Activated CD4-positive, alpha-beta T cell treated with anti-CD3 and anti-CD28 coated beads for 48 hours (primary cell): Measurements from ENCODE around the gene PRR12.
"Not testable (repeated sequence)": the region's sequence is repeated elsewhere in the genome, so short reads cannot be mapped to it uniquely, and the experiment has no call there.

Experiments
- DNase-seq: peaks from one replicate; pipeline ENCODE4 v3.0.0-alpha.2; 2020

PRR12 gene

DNA sequence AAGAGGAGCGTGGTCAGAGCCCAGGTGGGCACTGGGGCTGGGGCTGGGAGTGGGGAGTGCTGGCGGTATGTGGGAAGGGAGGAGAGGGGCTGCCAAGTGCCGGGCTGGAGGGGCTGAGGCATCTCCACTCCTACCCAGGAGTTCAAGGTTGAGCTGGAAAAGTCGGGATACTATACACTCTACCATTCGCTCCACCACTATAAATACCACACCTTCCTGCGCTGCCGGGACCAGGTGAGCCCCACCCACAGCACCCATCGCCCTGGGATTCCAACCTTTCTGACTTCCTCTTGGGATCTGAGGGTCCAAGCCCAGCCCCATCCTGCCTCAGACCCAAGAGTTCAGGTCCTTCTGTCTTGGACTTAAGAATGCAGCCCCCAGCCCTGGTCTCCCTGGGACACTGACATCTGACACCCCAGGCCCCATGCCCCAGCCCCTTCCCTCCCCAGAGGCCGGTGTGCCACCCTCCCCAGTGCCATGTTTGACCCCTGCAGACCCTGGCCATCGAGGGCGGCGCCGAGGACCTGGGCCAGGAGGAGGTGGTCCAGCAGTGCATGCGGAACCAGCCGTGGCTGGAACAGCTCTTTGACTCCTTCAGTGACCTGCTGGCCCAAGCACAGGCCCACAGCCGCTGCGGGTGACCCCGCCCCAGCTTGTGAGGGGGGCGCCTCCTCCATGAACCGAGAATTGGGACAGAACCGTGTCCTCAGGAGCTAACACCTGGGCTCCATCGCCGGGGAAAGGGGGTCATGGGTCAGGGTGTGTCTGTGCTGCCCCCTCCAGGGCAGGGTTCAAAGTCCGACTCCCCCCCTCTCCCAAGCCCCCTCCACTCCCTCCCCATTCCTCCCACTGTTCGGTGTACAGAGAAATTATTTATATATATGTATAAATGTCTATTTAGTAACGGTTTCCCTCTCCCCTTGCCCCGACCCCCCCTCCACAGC, 34.3 kb downstream of the PRR12 start:
- no peak for DNase-seq

- DNase-seq: no peak
These were observed 35.2 kb downstream of the PRR12 start for GRCh38 chr19:49626226-49626625.

- no peak for DNase-seq
These were observed 38.7 kb downstream of the PRR12 start for GRCh38 chr19:49629659-49630058.

- DNase-seq: no peak
These were observed 40.1 kb downstream of the PRR12 start for GRCh38 chr19:49631014-49631588.

DNA sequence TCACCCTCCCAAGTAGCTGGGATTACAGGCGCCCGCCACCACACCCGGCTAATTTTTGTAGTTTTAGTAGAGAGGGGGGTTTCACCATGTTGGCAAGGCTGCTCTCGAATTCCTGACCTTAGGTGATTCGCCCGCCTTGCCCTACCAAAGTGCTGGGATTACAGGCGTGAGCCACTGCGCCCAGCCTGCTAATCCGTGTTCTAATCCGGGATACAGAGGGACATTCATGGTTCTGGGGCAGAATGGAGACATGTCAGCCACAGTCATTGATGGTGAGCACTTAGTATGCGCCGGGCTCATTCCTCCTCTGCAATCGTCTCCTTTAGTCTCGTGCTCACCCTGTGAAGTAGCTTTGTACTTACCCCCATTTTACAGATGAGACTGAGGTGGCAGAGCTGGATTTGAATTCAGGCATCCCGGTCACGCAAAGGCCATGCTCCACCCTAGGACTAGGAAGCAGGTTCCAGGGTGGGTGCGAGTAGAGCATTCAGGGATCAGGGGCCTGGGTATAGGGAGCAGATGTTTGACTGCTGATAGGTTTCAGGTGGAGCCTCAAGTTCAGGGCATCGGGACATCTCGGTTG, 40.7 kb downstream of the PRR12 start:
- no peak for DNase-seq

DNA sequence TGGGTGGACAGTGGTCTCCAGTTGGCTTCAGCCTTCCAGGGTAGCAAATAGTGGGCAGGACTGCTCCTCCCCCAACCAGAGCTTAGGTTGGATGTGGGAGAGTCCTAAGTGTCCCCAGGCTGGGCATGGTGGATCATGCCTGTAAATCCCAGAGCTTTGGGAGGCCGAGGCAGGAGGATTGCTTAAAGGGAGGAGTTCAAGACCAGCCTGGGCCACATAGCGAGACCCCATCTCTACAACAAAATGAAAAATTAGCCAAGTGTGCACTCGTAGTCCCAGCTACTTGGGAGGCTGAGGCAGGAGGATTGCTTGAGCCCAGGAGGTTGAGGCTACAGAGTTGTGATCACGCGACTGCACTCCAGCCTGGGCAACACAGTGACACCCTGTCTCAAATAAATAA, 41.6 kb downstream of the PRR12 start:
- DNase-seq: no peak

GRCh38 chr19:49633273-49633672, 42.3 kb downstream of the PRR12 start:
- not testable (repeated sequence) for DNase-seq

- no peak for DNase-seq
These were observed 44.7 kb downstream of the PRR12 start for GRCh38 chr19:49635530-49636232.

- no peak for DNase-seq
These were observed 45.4 kb downstream of the PRR12 start for GRCh38 chr19:49636233-49636932.

DNA sequence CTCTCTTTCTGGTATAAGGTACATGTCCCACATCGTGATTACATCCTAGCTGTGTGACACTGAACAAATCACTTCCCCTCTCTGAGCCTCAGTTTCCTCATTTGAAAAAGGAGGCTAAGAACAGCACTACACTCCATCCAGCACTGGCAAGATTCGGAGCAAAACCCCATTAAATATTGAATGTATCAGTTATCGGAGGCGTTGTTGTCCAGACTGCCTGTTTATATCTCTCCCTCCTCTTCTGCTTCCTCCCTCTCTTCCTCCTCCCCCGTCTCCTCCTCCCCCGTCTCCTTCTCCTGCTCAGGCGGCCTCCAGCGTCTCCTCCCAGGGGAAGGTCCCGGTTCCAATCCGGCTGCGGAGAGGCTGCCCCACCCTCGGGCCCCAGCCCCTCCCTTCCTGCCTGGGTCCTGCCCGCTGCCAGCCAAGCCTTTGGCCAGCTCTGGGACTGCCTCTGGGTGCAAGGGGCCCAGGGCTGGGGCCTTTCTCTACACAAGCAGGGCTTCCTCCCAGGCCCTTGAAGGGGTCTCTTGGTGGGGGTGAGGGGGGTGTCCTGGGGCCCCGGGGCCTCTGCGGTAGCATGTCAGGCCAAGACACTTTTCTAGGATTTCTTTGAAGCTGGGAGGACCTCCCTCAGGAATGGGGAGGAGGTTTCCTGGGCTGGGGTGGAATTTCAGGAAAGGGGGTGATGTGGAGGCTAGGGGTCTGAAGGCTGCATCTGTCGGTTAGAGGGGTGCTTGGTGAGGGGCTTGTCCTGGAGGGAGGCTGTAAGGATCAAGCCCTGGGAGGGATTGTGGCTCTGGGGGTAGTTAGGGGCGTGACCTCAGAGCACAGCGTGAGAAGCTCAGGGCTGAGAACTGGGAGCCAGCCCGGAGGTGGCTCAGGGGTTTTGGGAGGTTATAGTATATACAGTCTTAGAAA, 47.1 kb downstream of the PRR12 start:
- DNase-seq: no peak

DNA sequence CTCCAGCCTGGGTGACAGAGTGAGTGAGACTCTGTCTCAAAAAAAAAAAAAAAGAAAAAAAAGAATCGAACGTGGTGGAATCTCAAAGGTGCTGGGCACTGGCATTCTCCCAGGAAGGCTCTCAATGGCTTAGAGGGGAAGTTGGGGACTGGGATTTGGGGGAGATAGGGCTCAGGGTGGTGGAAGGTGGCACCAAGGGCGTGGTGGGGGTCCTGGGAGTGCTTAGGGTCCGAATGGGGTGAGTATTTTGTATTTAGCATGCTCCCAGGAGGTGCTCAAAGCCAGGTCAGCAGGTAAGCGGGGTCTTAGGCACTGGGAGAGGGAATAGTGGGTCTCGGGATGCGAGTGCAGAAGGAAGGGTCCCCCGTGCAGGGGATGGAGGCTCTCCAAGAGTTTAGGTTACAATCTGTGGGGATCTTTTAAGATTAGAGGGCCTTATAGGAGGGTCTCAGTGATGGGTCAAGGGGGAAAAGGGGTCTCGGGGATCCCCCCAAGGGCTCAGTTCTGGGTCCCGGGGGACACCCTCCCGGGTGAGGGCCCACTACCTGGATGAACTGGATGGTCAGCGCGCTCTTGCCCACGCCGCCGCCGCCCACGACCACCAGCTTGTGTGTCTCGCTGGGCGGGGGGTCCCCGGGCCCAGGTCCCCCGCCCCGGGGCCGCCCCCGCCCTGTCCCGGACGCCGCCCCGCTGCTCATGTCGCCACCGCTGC, 48.6 kb downstream of the PRR12 start:
- no peak for DNase-seq

DNA sequence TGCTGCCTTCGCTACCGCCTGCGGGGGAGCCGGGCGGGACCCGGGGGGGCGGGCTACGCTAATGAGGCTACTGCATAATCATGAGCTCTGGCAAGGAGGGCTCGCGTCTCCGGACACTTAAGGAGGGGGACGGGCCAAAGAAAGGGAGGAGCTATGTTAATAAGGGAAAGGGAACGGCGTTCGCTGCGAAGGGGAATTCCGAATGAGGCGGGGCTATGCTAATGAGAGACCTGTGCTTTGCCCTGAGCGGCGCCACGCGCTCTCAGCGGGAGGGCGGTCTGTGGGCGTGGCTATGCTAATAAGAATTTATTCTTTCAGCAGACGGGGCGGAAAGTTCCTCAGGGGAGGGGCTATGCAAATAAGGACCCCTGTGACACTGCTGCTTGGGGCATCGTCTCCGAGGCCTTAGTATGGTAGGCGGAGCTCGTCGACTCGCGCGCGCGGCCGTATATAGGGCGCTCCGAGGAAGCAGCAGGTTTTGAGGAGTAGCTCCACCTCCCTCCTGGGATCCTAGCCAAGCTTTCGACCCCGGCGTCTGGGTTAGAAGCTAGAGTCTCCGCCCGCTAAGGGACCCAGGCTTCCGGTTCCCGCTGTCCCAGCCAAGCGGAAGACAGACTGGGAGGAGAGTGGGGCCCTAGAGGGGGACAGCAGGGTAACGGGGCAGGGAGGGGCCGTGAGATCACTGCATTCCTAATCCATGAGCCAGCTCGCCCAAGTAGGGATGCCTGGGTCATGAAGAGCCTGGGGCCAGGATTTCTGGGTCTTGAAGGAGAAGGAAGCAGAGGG, 49.3 kb downstream of the PRR12 start, which contains the start of gene RRAS:
TSS of gene RRAS (minus strand) at position 31 of the 786 bp plus-strand sequence. CDS start 45 bp downstream, outside the sequence.
- peak; percentile 100 for DNase-seq

DNA sequence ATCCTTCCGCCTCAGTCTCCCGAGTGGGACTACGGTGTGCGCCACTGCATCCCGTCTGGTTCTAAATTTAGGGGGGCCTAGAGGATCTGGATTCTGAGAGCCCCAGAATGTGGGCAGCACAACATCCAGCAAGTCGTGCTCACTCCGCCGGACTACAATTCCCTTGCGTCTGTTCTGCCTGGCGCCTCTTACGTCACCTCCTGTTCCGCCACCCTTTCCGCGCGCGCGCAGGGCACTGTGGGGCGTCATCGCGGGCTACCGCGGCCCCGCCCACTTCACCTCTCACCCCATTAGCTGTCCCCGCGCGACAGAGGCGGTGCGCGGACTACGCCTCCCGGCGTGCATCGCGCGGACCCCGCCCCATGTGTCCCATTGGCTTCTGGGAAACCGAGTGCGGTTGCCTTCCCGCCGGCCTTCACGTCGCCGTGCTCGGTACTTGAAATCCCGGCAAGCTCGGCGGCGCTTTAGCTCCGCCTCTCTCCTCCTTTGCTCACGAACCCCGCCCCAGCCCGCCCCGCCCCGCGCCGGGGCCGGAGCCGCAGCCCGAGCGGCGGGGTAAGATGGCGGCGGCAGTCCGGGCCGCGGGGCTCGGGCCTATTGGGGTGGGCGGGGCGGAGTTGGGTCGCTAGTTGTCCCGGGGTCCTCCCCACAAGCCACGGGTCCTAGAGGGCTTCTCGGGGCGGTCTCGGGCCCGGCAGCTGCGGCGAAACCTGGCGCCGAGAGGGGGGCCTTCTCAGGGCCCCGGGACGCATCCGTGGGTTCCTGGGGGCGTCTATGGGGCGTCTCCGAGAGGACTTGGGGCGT, 50.9 kb downstream of the PRR12 start, which contains the start of gene SCAF1:
TSS of gene SCAF1 (plus strand) at position 522 of the 804 bp plus-strand sequence. CDS start 2,818 bp downstream, outside the sequence.
- DNase-seq: peak; percentile 99

DNA sequence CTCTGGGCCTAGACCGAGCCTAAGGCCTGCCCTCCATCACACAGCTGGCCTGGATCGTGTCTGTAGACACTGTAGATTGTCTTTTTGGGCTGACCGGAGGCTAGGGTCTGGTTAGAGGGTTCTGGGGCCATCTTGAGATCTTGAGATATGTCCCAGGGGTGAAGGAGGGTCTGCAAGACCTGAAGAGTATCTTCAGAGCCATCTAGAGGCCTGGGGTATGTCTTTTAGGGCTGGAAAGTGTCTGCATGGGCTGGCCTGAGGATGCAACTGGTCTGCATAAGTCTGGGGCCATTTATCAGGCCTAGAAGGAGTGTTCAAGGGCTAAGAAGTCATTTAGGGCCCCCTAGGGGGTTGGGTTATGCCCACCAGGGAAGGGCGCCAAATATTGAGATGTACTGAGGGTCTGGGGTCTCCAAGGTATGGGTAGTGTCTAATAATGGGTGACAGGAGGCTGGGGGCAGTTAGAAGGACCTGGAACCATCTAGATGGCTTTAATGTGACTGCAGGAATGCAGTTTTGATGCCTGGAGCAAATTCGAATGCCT, 51.6 kb downstream of the PRR12 start:
- no peak for DNase-seq

DNA sequence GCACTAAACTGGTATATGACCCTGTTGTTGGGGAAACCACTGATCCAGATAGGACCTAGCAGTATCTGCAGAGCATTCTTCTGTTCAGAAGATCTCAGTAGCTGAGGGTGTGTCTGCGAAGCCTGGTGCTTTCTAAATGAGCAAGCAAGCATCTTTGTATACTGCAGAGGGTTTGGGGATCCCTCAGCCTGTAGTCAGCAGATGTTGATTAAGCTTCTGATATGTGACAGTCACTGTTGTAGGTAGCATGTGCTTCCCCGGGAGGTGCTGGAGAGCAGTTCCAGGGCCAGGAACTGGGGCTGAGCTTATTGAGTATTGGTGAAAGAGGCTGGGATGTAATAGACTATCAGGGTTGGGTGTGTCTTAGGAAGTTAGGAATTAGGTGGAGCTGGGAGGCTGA, 52.5 kb downstream of the PRR12 start:
- peak; percentile 45 for DNase-seq

GRCh38 chr19:49645592-49645991, 54.6 kb downstream of the PRR12 start:
- no peak for DNase-seq

- no peak for DNase-seq
These were observed 55.0 kb downstream of the PRR12 start for GRCh38 chr19:49645995-49646394.

DNA sequence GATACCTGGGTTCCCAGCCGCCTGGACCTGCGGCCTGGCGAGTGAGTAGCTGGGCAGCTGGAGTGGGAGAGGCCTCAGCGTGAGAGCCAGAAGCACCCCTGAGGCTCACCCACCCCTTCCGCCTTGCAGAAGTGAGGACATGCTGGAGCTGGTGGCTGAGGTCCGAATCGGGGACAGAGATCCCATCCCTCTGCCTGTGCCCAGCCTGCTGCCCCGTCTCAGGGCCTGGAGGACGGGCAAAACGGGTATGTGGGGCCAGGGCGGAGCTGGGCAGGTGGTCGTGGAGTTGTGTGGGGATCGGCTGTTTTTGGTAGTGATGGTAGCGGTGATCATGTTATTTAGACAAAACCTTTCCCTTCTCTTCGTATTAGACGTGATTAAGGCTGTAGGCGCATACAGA, 55.6 kb downstream of the PRR12 start:
- DNase-seq: no peak
